ENCODE results near the gene TRIM62. TPM values are rescaled to one million over a fixed set of nuclear protein-coding genes. Genes with fewer than 3 reads are reported as not detected.

The TRIM62 gene
- polyA plus RNA-seq, 1 donor (not counting 4 experiments of a cell fraction or from before 2014, with no cell fraction given): 2.0 TPM

- no peaks in the 10 kb centered on the region for H3K9me1 ChIP-seq (ENCODE audit: control insufficient read depth, extremely low read depth, insufficient read depth, low read length)
- no peak for TF ChIP-seq EZH2 (IDR thresholded peaks at IDR 0.05; ENCODE audit: low read length)
- peak in 2 of 3 experiments; percentile 14 to 25 for TF ChIP-seq CTCF (optimal IDR thresholded peaks at IDR 0.05 in 1 of 3, IDR thresholded peaks at IDR 0.05 in 1 of 3, conservative IDR thresholded peaks at IDR 0.05 in 1 of 3; ENCODE audit: extremely low read depth in 1 of 3, insufficient read depth in 2 of 3, low read length in 3 of 3)
- H3K27me3 ChIP-seq (ENCODE audit: control insufficient read depth, extremely low read depth, insufficient read depth, low read length): no peaks in the 10 kb centered on the region
- H4K20me1 ChIP-seq (ENCODE audit: control insufficient read depth, extremely low read depth, insufficient read depth, low read length): no peaks in the 10 kb centered on the region
- DNase-seq (ENCODE audit: low read depth, low spot score): no peak
- peaks cover 18% of the 10 kb centered on the region for H3K4me1 ChIP-seq (ENCODE audit: control insufficient read depth, extremely low read depth, insufficient read depth, low read length)
- no peaks in the 10 kb centered on the region for H3K79me2 ChIP-seq (ENCODE audit: control insufficient read depth, insufficient read depth, low read length)
- H3K4me3 ChIP-seq (ENCODE audit: control insufficient read depth in 2 of 3, extremely low read depth in 1 of 3, insufficient read depth in 2 of 3, low read depth in 1 of 3, low read length in 3 of 3): no peak overlapping the region
- H3K9ac ChIP-seq (ENCODE audit: control insufficient read depth, extremely low read depth, insufficient read depth, low read length): no peak overlapping the region
- H3K9me3 ChIP-seq (ENCODE audit: control insufficient read depth, low read depth, low read length): no peaks in the 10 kb centered on the region
- no peak overlapping the region for H3K4me2 ChIP-seq (ENCODE audit: control insufficient read depth, extremely low read depth, insufficient read depth, low read depth, low read length)
- FAIRE-seq: no peak
- no peak overlapping the region for H2AFZ ChIP-seq (ENCODE audit: control insufficient read depth, low read length)
- no peak overlapping the region for H3K27ac ChIP-seq (ENCODE audit: control insufficient read depth, insufficient read depth, low read length)
- dilution Hi-C loops (cut with MboI; ENCODE audit: extremely low pct_ligation_motif_present, low sequenced_read_pairs): no loop called here
- no peaks in the 10 kb centered on the region for H3K36me3 ChIP-seq (ENCODE audit: control insufficient read depth in 2 of 2, extremely low read depth in 1 of 2, insufficient read depth in 2 of 2, low read length in 2 of 2)
Observed at GRCh38 chr1:33119532-33120217, 62.2 kb downstream of the TRIM62 start.

- dilution Hi-C loops (cut with MboI; ENCODE audit: extremely low pct_ligation_motif_present, low sequenced_read_pairs): no loop called here
- Histone ChIP-seq H3K4me3 (ENCODE audit: control insufficient read depth in 2 of 3, extremely low read depth in 1 of 3, insufficient read depth in 2 of 3, low read depth in 1 of 3, low read length in 3 of 3) (no peak overlapping the region), H2AFZ (ENCODE audit: control insufficient read depth, low read length) (no peak overlapping the region), H3K27ac (ENCODE audit: control insufficient read depth, insufficient read depth, low read length) (no peak overlapping the region), H3K9me1 (ENCODE audit: control insufficient read depth, extremely low read depth, insufficient read depth, low read length) (no peaks in the 10 kb centered on the region), H4K20me1 (ENCODE audit: control insufficient read depth, extremely low read depth, insufficient read depth, low read length) (no peaks in the 10 kb centered on the region), H3K36me3 (ENCODE audit: control insufficient read depth in 2 of 2, extremely low read depth in 1 of 2, insufficient read depth in 2 of 2, low read length in 2 of 2) (no peaks in the 10 kb centered on the region), H3K79me2 (ENCODE audit: control insufficient read depth, insufficient read depth, low read length) (no peaks in the 10 kb centered on the region), H3K9me3 (ENCODE audit: control insufficient read depth, low read depth, low read length) (no peaks in the 10 kb centered on the region), H3K9ac (ENCODE audit: control insufficient read depth, extremely low read depth, insufficient read depth, low read length) (no peak overlapping the region), H3K4me1 (ENCODE audit: control insufficient read depth, extremely low read depth, insufficient read depth, low read length) (peaks cover 18% of the 10 kb centered on the region), H3K4me2 (ENCODE audit: control insufficient read depth, extremely low read depth, insufficient read depth, low read depth, low read length) (no peak overlapping the region), H3K27me3 (ENCODE audit: control insufficient read depth, extremely low read depth, insufficient read depth, low read length) (no peaks in the 10 kb centered on the region)
- FAIRE-seq (no peak), DNase-seq (ENCODE audit: low read depth, low spot score) (no peak)
- no peak for TF ChIP-seq CTCF (optimal IDR thresholded peaks at IDR 0.05 in 1 of 3, IDR thresholded peaks at IDR 0.05 in 1 of 3, conservative IDR thresholded peaks at IDR 0.05 in 1 of 3; ENCODE audit: extremely low read depth in 1 of 3, insufficient read depth in 2 of 3, low read length in 3 of 3)
Observed at GRCh38 chr1:33119050-33119449, 62.8 kb downstream of the TRIM62 start.
